Measurements from ENCODE around the gene FAIM2. TPM values are rescaled to one million over a fixed set of nuclear protein-coding genes. Genes with fewer than 3 reads are reported as not detected.

The FAIM2 gene
- total RNA-seq, 1 experiment from 2014 or later, result 49.8 TPM

DNA sequence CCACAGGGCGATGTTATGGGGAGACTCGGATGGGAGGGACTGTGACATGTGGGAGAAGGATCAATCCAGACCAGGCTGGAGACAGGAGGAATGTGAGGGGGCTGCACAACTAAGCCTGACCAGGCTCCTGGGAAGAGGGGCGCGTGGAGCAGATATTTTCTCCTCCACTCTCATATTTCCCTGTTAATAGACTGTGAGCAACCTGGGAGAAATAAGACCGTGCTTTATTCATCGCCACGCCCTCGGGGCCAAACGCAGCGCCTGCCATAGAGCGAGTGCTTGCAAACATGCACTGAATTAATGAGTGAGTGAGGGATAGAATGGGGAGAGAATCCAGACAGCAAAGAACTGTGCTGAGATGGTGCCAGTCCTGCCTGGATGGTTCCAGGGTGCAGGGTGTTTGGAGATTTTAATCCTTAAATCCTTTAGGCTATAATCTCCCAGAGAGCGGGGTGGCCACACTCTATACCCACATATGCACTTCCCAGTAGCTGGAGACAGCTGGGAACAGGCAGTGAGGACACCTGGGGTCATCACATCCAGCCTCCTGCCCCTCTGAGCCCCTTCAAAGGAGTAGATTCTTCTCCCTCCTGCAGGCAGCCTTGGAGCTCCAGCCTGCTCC lies 13.6 kb upstream of the FAIM2 start:
- Histone ChIP-seq H3K9me3 (ENCODE audit: low read length) (no peaks in the 10 kb centered on the region), H3K36me3 (ENCODE audit: insufficient read depth, low read length) (no peaks in the 10 kb centered on the region), H3K9me2 (replicated peaks; ENCODE audit: insufficient read depth, low read length) (no peaks in the 10 kb centered on the region)

DNA sequence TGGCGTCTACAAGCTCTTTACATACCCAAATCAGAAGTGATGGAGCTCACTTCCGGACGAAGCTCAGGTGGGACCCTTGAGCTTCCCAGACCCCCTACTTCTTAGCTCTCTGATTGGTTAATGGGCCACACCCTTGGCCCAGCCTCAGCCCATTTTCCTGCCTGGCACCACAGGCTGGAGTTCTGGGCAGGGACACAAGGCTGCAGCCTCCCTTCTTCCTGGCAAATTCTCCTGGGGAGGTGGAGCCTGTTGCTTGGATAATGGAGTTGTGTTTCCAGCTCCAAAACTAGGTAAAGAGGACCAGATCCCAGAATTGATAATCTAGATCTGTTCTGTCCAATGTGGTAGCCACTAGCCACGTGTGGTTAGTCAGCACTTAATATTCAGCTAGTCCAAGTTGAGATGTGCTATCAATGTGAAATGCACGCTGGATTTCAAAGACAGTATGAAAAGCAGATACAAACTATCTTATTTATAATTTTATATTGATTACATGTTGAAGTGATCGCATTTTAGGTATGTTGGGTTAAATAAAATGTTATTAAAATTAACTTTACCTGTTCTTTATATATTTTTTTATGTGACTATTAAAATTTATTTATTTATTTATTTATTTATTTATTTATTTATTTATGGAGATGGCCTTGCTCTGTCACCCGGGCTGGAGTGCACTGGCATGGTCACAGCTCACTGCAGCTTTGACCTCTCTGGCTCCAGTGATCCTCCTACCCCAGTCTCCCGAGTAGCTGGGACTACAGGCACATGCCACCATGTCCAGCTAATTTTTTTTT lies 12.6 kb upstream of the FAIM2 start:
- Histone ChIP-seq H3K9ac (ENCODE audit: low read length) (no peak overlapping the region), H3K4me3 (ENCODE audit: low read length) (peak overlapping the region; percentile 0; the same call in 1 of the 2 replicates), H4K20me1 (ENCODE audit: insufficient read depth, low read depth, low read length) (no peaks in the 10 kb centered on the region), H3K27me3 (ENCODE audit: low read length) (no peaks in the 10 kb centered on the region), H3K4me1 (ENCODE audit: low read length) (peaks cover 24% of the 10 kb centered on the region), H3K9me3 (ENCODE audit: low read length) (no peaks in the 10 kb centered on the region), H3K79me2 (ENCODE audit: low read length) (no peaks in the 10 kb centered on the region), H3K36me3 (ENCODE audit: insufficient read depth, low read length) (no peaks in the 10 kb centered on the region), H2AFZ (ENCODE audit: low read length) (peak overlapping the region; percentile 92), H3K4me2 (ENCODE audit: low read depth, low read length, poor library complexity, severe bottlenecking) (peak overlapping the region; percentile 41), H3K27ac (ENCODE audit: low read length) (no peak overlapping the region), H3K9me2 (replicated peaks; ENCODE audit: insufficient read depth, low read length) (no peaks in the 10 kb centered on the region)
- peak; percentile 61 for DNase-seq

More for the DNA sequence above, 13.6 kb upstream of the FAIM2 start:
- H3K4me2 ChIP-seq (ENCODE audit: low read depth, low read length, poor library complexity, severe bottlenecking), result no peak overlapping the region
- no peak overlapping the region for H3K27ac ChIP-seq (ENCODE audit: low read length)
- H3K27me3 ChIP-seq (ENCODE audit: low read length), result no peaks in the 10 kb centered on the region
- peaks cover 24% of the 10 kb centered on the region for H3K4me1 ChIP-seq (ENCODE audit: low read length)
- H4K20me1 ChIP-seq (ENCODE audit: insufficient read depth, low read depth, low read length), result no peaks in the 10 kb centered on the region
- no peak overlapping the region for H3K9ac ChIP-seq (ENCODE audit: low read length)
- DNase-seq, result no peak
- no peak overlapping the region for H3K4me3 ChIP-seq (ENCODE audit: low read length)
- H2AFZ ChIP-seq (ENCODE audit: low read length), result no peak overlapping the region
- H3K79me2 ChIP-seq (ENCODE audit: low read length), result no peaks in the 10 kb centered on the region

DNA sequence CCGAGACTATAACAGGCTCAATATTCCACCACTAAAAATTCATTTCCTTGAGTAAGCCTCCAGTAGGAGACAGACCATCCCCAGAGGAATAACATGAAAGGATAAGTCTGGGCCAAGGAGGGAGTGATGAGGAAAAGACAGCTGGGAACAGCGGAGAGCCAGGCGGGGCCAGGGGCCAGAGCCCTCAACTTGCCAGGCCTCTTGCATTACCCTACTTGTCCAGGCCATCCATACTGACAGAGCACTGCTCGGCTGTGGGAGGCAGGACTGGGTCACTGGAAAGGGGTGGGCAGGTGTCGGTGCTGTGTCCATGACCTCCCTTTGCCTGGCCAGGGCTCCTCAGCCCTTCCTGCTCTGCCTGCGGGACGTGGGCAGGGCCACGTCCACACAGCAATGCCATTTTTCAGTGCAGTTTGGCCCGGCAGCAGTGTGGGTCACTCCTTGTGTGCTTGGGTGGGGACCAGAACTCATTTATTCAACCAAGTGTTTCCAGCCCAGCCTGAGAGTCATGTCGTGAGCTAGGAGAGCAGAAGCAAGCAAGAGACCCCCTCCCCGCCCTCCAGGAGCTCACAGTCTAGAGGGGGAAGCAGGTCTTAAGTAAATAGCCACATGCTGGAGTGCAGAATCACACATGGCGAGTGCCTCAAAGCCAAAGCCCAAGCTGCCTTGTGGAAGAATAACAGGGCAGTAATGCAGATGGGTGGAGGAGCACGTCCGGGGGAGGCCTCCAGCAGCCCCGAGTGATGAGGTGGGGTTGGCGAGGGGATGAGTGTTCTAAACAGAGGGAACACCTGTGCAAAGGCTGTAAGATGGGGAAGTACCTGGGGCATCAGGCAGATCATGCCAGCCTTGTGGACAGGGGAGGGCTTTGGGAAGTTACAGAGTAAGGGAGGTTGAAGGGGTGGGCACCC lies 8.9 kb upstream of the FAIM2 start:
- H3K9ac ChIP-seq (ENCODE audit: low read length), result no peak overlapping the region
- H3K9me2 ChIP-seq (replicated peaks; ENCODE audit: insufficient read depth, low read length), result no peaks in the 10 kb centered on the region
- H3K27ac ChIP-seq (ENCODE audit: low read length), result no peak overlapping the region
- DNase-seq, result no peak
- no peaks in the 10 kb centered on the region for H3K79me2 ChIP-seq (ENCODE audit: low read length)
- no peaks in the 10 kb centered on the region for H3K36me3 ChIP-seq (ENCODE audit: insufficient read depth, low read length)
- H3K27me3 ChIP-seq (ENCODE audit: low read length), result no peaks in the 10 kb centered on the region
- no peak overlapping the region for H3K4me3 ChIP-seq (ENCODE audit: low read length)
- no peak overlapping the region for H3K4me2 ChIP-seq (ENCODE audit: low read depth, low read length, poor library complexity, severe bottlenecking)
- H4K20me1 ChIP-seq (ENCODE audit: insufficient read depth, low read depth, low read length), result no peaks in the 10 kb centered on the region
- no peak overlapping the region for H2AFZ ChIP-seq (ENCODE audit: low read length)
- H3K9me3 ChIP-seq (ENCODE audit: low read length), result no peaks in the 10 kb centered on the region
- peaks cover 33% of the 10 kb centered on the region for H3K4me1 ChIP-seq (ENCODE audit: low read length)

DNA sequence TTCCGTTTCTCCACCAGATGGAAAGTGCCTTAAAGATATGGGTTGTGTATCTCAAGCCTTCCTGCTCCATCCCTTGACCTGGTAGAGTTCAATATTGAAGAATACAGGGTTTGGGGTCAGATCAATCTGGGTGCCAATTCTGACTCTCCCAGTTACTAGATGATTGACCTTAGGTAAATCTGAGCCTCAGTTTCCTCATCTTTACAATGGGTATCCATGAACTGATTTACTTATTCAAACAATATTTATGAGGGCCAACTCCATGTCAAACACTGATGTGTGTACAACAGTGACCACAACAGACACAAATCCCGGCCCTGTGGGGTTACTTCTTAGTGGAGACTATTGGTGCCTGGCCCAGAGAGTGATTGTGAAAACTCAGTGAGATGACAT lies 7.5 kb upstream of the FAIM2 start:
- Histone ChIP-seq H2AFZ (ENCODE audit: low read length) (no peak overlapping the region), H3K27ac (ENCODE audit: low read length) (no peak overlapping the region), H3K79me2 (ENCODE audit: low read length) (no peaks in the 10 kb centered on the region), H3K4me1 (ENCODE audit: low read length) (peaks cover 32% of the 10 kb centered on the region), H3K27me3 (ENCODE audit: low read length) (no peaks in the 10 kb centered on the region), H3K4me3 (ENCODE audit: low read length) (no peak overlapping the region), H3K9me2 (replicated peaks; ENCODE audit: insufficient read depth, low read length) (no peaks in the 10 kb centered on the region), H3K4me2 (ENCODE audit: low read depth, low read length, poor library complexity, severe bottlenecking) (no peak overlapping the region), H3K9ac (ENCODE audit: low read length) (no peak overlapping the region), H4K20me1 (ENCODE audit: insufficient read depth, low read depth, low read length) (no peaks in the 10 kb centered on the region), H3K9me3 (ENCODE audit: low read length) (no peaks in the 10 kb centered on the region), H3K36me3 (ENCODE audit: insufficient read depth, low read length) (no peaks in the 10 kb centered on the region)
- no peak for DNase-seq

DNA sequence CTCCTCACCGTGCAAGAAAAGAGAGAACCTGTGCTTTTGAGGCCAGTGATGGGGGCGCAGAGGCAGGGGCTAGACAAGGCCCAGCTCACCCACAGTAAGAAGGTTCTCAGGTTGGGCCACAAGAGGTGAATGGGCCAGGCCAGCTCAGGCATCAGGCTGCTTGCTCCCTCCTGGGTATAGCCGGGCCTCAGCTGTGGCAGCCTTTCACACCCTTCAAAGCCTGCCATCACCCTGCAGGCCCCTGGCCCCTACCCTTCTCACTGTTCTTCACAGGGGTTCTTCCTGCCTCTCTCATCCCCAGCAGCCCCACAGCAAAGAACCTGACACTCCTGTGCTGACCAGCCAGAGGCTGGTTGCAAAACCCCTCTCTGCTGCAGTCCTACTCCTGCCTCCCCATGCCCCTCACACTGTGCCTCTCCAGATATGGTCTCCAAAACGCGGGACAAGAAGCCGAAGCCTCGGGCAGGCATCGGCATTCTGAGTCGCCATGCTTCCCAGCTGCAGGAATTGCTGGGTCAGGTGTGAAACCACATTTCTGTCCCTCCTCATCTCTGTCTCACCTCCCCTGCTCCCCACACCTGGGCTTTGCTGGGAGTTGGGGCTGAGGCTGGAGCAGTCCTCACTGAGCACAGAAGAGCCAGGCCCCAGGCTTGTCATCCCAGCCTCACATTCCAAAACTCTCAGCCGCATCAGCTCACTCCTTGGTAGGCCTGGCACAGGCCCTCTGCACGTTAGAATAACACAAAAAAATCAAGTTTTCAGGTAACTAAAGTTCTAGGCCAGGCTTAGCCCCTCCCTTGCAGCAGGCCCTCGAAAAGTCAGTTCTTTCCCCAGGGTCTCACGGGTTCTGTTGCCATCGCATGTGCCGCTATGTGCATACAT lies 6.9 kb upstream of the FAIM2 start:
- H3K4me1 ChIP-seq (ENCODE audit: low read length), result peaks cover 26% of the 10 kb centered on the region
- no peaks in the 10 kb centered on the region for H3K9me3 ChIP-seq (ENCODE audit: low read length)
- no peak overlapping the region for H2AFZ ChIP-seq (ENCODE audit: low read length)
- no peak overlapping the region for H3K4me3 ChIP-seq (ENCODE audit: low read length)
- H3K27me3 ChIP-seq (ENCODE audit: low read length), result no peaks in the 10 kb centered on the region
- no peaks in the 10 kb centered on the region for H4K20me1 ChIP-seq (ENCODE audit: insufficient read depth, low read depth, low read length)
- no peak overlapping the region for H3K9ac ChIP-seq (ENCODE audit: low read length)
- H3K36me3 ChIP-seq (ENCODE audit: insufficient read depth, low read length), result no peaks in the 10 kb centered on the region
- no peaks in the 10 kb centered on the region for H3K9me2 ChIP-seq (replicated peaks; ENCODE audit: insufficient read depth, low read length)
- H3K4me2 ChIP-seq (ENCODE audit: low read depth, low read length, poor library complexity, severe bottlenecking), result no peak overlapping the region
- DNase-seq, result no peak
- no peaks in the 10 kb centered on the region for H3K79me2 ChIP-seq (ENCODE audit: low read length)
- H3K27ac ChIP-seq (ENCODE audit: low read length), result no peak overlapping the region

DNA sequence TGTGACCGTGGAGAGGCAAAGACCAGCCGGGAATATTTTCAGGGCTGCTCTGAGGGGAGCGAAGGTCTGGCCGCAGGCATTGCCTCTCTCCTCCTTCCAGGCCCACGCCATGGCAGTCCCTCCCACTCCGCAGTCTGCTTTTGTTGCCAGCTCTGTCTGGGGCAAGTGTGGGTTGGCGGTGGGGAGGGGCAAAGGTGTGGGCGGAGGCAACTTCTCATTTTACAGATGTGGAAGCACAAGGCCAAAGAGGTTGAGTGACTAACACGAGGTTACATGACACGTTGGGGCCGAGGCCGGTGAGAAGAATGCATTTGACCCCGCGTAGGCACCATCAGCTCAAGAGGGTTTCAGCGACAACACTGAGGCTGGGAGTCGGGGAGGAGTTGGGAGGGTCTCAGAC lies 6.1 kb upstream of the FAIM2 start:
- Histone ChIP-seq H4K20me1 (ENCODE audit: insufficient read depth, low read depth, low read length) (no peaks in the 10 kb centered on the region), H2AFZ (ENCODE audit: low read length) (no peak overlapping the region), H3K4me2 (ENCODE audit: low read depth, low read length, poor library complexity, severe bottlenecking) (no peak overlapping the region), H3K36me3 (ENCODE audit: insufficient read depth, low read length) (no peaks in the 10 kb centered on the region), H3K27me3 (ENCODE audit: low read length) (no peaks in the 10 kb centered on the region), H3K9me2 (replicated peaks; ENCODE audit: insufficient read depth, low read length) (no peaks in the 10 kb centered on the region), H3K4me1 (ENCODE audit: low read length) (peaks cover 25% of the 10 kb centered on the region), H3K27ac (ENCODE audit: low read length) (no peak overlapping the region), H3K9ac (ENCODE audit: low read length) (no peak overlapping the region), H3K9me3 (ENCODE audit: low read length) (no peaks in the 10 kb centered on the region), H3K79me2 (ENCODE audit: low read length) (no peaks in the 10 kb centered on the region), H3K4me3 (ENCODE audit: low read length) (no peak overlapping the region)
- no peak for DNase-seq

DNA sequence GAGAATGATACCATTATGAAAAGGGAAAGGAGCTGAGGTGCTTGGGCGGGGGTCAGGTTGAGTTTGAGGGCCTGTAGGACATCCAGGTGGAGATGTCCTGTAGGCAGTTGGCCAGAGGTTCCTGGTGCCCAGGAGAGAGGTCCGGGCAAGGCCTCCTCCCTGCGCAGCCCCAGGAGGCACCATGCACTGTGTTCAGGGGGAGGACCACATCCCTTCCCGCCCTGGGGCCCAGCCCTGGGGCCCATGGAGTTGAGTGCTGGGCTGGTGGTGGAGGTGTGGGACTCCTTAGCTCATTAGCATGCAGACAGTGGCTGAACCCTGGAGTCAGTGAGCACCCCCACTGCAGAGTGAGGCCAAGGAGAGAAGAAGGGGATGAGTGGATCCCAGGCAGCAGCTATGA lies 5.7 kb upstream of the FAIM2 start:
- no peaks in the 10 kb centered on the region for H3K79me2 ChIP-seq (ENCODE audit: low read length)
- DNase-seq, result no peak
- peaks cover 28% of the 10 kb centered on the region for H3K4me1 ChIP-seq (ENCODE audit: low read length)
- H3K27me3 ChIP-seq (ENCODE audit: low read length), result no peaks in the 10 kb centered on the region
- no peaks in the 10 kb centered on the region for H3K9me3 ChIP-seq (ENCODE audit: low read length)
- no peak overlapping the region for H2AFZ ChIP-seq (ENCODE audit: low read length)
- no peaks in the 10 kb centered on the region for H3K9me2 ChIP-seq (replicated peaks; ENCODE audit: insufficient read depth, low read length)
- no peak overlapping the region for H3K4me2 ChIP-seq (ENCODE audit: low read depth, low read length, poor library complexity, severe bottlenecking)
- no peak overlapping the region for H3K27ac ChIP-seq (ENCODE audit: low read length)
- H3K36me3 ChIP-seq (ENCODE audit: insufficient read depth, low read length), result no peaks in the 10 kb centered on the region
- no peaks in the 10 kb centered on the region for H4K20me1 ChIP-seq (ENCODE audit: insufficient read depth, low read depth, low read length)
- no peak overlapping the region for H3K9ac ChIP-seq (ENCODE audit: low read length)
- H3K4me3 ChIP-seq (ENCODE audit: low read length), result no peak overlapping the region
